ENCODE results near the gene RXRA. TPM values are rescaled to one million over a fixed set of nuclear protein-coding genes. Genes with fewer than 3 reads are reported as not detected.

Gene RXRA
- total RNA-seq, 1 donor from 2014 or later: 49.4 TPM

GRCh38 chr9:134390947-134391318 lies 64.7 kb downstream of the RXRA start:
- TF ChIP-seq CTCF (IDR thresholded peaks at IDR 0.05): no peak
- no peak for TF ChIP-seq POLR2A (IDR thresholded peaks at IDR 0.05)
- TF ChIP-seq POLR2AphosphoS5 (IDR thresholded peaks at IDR 0.05; ENCODE audit: insufficient read depth in 1 of 2, low read depth in 1 of 2): no peak
- H3K9me3 ChIP-seq: no peaks in the 10 kb centered on the region
- no peak for DNase-seq (ENCODE audit: extremely low spot score in 2 of 2)
- peaks cover 100% of the 10 kb centered on the region for H3K4me1 ChIP-seq
- H3K4me3 ChIP-seq: no peak overlapping the region
- H3K27ac ChIP-seq: peak overlapping the region; percentile 22
- no peaks in the 10 kb centered on the region for H3K36me3 ChIP-seq
- no peaks in the 10 kb centered on the region for H3K27me3 ChIP-seq
- intact Hi-C loops (cut with DNase I): no loop called here

- Histone ChIP-seq H3K4me3 (peak overlapping the region in 1 of 2 donors; percentile 2), H3K27ac (peak overlapping the region; percentile 22), H3K9me3 (no peaks in the 10 kb centered on the region), H3K36me3 (no peaks in the 10 kb centered on the region), H3K27me3 (no peaks in the 10 kb centered on the region), H3K4me1 (peaks cover 100% of the 10 kb centered on the region)
- no peak for DNase-seq (ENCODE audit: extremely low spot score in 2 of 2)
- no peak for TF ChIP-seq CTCF (IDR thresholded peaks at IDR 0.05)
- no peak for TF ChIP-seq POLR2AphosphoS5 (IDR thresholded peaks at IDR 0.05; ENCODE audit: insufficient read depth in 1 of 2, low read depth in 1 of 2)
- no peak for TF ChIP-seq POLR2A (IDR thresholded peaks at IDR 0.05)
- intact Hi-C loops (cut with DNase I): no loop called here
Measured at GRCh38 chr9:134391319-134392231, 65.3 kb downstream of the RXRA start.

GRCh38 chr9:134392900-134393299 lies 66.6 kb downstream of the RXRA start:
- DNase-seq (ENCODE audit: extremely low spot score in 2 of 2): no peak
- H3K4me1 ChIP-seq: peaks cover 99% of the 10 kb centered on the region
- H3K36me3 ChIP-seq: no peaks in the 10 kb centered on the region
- H3K4me3 ChIP-seq: no peak overlapping the region
- intact Hi-C loops (cut with DNase I): no loop called here
- H3K27ac ChIP-seq: no peak overlapping the region
- H3K9me3 ChIP-seq: no peaks in the 10 kb centered on the region
- TF ChIP-seq POLR2A (IDR thresholded peaks at IDR 0.05) (no peak), POLR2AphosphoS5 (IDR thresholded peaks at IDR 0.05; ENCODE audit: insufficient read depth in 1 of 2, low read depth in 1 of 2) (no peak), CTCF (IDR thresholded peaks at IDR 0.05) (no peak)
- no peaks in the 10 kb centered on the region for H3K27me3 ChIP-seq

GRCh38 chr9:134393582-134394280 lies 67.5 kb downstream of the RXRA start:
- Histone ChIP-seq H3K4me3 (no peak overlapping the region), H3K4me1 (peaks cover 91% of the 10 kb centered on the region), H3K9me3 (no peaks in the 10 kb centered on the region), H3K36me3 (no peaks in the 10 kb centered on the region), H3K27ac (no peak overlapping the region), H3K27me3 (no peaks in the 10 kb centered on the region)
- no peak for DNase-seq (ENCODE audit: extremely low spot score in 2 of 2)
- intact Hi-C loops (cut with DNase I): no loop called here
- TF ChIP-seq CTCF (IDR thresholded peaks at IDR 0.05) (no peak), POLR2A (IDR thresholded peaks at IDR 0.05) (no peak), POLR2AphosphoS5 (IDR thresholded peaks at IDR 0.05; ENCODE audit: insufficient read depth in 1 of 2, low read depth in 1 of 2) (no peak)

All from vagina (tissue), 2 donors.